GM08714 (cell line): ENCODE results near the gene SLC16A5.

ENCODE experiments used
- H3K4me3 ChIP-seq: fragments of 200-500 bp; sonication (Bioruptor generic); 2 replicates; pipeline ENCODE4 v1.5.1; 2014; ENCODE audit warnings: mild to moderate bottlenecking, low read length, inconsistent platforms
- ZNF274 ChIP-seq: IDR thresholded peaks from 2 replicates; pipeline ENCODE4 v1.6.1; 2012; ENCODE audit warnings: mild to moderate bottlenecking, low read depth, low read length

Gene SLC16A5

DNA sequence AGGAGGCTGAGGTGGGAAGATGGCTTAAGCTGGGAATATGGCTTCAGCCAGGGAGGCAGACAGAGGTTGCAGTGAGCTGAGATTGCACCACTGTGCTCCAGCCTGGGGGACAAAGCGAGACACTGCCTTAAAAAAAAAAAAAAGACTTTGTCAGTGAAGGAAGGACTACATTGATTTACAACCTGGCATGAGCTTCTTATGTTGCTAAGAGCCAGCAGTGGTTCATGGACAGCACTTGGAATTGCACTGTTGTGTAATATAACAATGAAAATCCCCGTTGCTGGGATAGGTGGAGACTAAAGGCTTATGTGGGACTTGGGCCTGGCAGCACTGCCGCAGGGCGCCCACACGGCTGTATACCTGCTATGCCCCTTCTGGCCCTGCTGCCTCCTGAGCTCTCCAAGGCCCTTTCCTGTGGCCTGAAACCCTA, 14.1 kb upstream of the SLC16A5 start:
- TF ChIP-seq ZNF274: no peak
- no peak overlapping the region for H3K4me3 ChIP-seq

GRCh38 chr17:75074532-75074931, 13.2 kb upstream of the SLC16A5 start:
- no peak overlapping the region for H3K4me3 ChIP-seq
- TF ChIP-seq ZNF274: no peak

DNA sequence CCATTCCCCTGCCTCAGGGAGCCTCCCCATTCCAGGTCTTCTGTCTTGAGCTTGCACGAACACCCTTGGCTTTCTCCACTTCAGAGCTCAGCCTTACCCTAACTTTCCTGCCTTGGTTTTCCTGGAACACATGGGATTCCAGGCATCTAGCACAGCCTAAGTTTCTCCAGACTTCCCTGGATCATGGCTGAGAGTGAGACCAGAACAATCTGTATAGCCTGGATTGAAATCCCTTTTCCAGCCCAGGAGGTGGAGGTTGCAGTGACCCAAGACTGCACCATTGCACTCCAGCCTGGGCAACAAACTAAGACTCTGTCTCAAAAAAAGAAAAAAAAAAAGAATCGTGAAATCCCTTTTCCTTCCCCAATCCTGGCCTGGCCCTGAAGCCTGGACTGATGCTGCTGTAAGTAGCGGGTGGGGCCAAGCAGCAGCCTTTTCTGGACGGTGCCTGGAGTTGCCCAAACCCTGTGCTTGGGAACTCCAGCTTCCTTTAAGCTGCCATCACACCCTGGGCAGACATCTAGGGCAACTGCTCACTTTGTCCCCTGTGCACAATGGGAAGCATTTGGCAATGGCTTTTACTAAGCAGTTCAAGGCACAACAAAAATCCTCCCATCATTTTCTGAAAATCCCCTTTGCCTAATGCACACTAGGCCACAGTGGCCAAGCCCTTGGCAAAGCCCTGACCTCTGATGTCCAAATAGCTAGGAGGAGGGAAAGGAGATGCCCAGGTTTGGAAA, 12.0 kb upstream of the SLC16A5 start:
- no peak for TF ChIP-seq ZNF274
- H3K4me3 ChIP-seq: no peak overlapping the region

GRCh38 chr17:75077072-75077495, 10.7 kb upstream of the SLC16A5 start:
- TF ChIP-seq ZNF274: no peak

GRCh38 chr17:75077496-75078283, 10.1 kb upstream of the SLC16A5 start:
- no peak for TF ChIP-seq ZNF274
- H3K4me3 ChIP-seq: peak overlapping the region; percentile 13; the same call in 1 of the 2 replicates

More at GRCh38 chr17:75077072-75077495, 10.7 kb upstream of the SLC16A5 start:
- no peak overlapping the region; the same call in 1 of the 2 replicates for H3K4me3 ChIP-seq

DNA sequence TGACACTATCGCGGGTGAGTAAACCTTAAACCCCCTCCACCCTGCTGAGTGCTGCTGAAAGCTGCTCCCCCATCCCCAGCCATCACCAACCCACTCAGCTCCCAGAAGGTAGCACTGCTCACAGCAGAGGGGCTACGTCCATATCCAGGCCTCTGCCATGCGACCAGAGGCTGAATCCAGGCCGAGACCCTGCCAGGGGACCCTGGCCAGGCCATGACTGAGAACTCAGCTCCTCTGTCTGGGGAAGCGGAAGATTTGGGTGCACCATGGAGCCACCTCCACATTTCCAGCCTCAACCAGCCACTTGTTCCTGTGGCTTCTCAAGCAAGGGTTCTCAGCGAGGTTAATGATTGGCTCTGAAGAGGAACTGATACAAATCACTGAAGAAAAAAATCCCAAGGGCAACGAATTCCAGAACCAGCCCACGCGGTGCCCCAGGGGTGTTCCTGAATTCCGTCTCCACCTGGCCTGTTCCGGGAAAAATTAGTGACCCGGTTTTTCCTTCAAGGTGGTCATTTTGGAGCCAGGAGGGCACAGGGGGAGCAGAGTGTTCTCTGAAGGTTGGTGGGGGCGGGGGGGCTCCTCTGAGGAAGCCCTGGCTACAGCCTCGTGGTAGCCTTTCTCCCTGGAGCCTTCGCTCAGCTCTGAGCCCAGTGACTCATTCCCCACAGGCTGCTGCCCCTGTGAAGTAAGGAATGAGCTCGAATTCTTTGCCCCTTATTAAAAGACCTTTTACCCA, 9.3 kb upstream of the SLC16A5 start:
- no peak for TF ChIP-seq ZNF274
- H3K4me3 ChIP-seq: peak overlapping the region; percentile 13; the same call in 1 of the 2 replicates

- TF ChIP-seq ZNF274: no peak
- H3K4me3 ChIP-seq: no peak overlapping the region
Observed at GRCh38 chr17:75079023-75079373, 8.8 kb upstream of the SLC16A5 start.

DNA sequence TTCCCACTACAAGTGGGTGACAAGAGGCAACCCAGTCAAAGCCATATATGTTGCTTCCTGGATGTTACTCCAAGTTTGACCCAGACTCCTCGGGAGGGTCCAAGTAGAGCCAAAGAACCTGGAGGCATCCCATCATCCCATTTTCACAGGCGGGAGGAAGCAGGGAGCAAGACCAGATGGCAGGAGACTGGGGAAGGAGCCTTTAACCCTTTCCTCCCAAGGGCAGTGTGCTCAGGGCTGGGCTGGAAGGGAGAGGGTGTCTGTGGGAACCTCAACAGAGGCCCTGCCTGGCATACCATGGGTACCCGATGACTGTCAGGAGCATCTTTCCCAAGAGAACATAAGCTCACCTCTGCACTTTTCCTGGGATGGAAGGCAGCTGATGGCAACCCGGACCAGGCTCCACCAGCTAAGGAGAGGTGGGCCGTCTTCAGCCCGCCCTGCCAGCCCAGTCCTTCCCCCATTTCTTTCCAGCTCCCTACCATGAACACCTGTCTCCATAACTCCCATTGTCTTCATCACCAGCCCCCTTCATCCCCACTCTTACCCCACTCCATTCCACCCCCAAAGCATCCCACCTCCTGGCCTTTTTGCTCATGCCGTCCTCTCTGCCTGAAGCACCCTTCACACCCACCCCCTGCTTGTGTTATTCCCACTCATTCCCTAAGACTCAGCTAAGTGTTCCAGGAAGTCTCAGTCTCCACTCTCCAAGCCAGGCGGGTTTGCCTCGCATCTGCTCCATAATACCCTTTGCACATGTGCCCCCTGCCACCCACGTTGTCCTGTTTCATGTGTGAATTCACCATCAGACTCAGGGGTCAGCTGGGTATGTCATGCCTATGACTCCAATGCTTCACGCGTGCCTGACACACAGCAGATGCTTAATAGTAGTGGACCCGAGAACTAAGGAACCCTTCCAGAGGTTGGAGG, 5.9 kb upstream of the SLC16A5 start:
- no peak overlapping the region for H3K4me3 ChIP-seq
- TF ChIP-seq ZNF274: no peak

DNA sequence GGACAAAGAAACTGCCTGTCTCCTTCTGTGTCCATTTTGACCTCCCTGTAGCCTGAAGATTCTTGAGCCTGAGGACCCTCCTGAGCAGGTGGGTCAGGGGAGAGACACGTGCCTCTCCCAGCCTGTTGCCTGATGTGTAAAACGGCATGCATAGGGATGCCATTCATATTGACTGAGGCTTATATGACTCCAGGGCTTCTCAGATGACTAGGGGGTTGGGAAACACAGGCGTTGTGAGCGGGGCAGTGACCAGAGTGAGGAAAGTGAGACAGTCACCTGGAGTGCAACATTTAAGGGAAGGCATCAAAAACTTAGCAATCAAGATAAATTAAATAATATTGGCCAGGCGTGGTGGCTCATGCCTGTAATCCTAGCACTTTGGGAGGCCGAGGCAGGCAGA, 5.1 kb upstream of the SLC16A5 start:
- TF ChIP-seq ZNF274: no peak
- H3K4me3 ChIP-seq: no peak overlapping the region

GRCh38 chr17:75084039-75084660, 3.6 kb upstream of the SLC16A5 start:
- H3K4me3 ChIP-seq: no peak overlapping the region
- no peak for TF ChIP-seq ZNF274

DNA sequence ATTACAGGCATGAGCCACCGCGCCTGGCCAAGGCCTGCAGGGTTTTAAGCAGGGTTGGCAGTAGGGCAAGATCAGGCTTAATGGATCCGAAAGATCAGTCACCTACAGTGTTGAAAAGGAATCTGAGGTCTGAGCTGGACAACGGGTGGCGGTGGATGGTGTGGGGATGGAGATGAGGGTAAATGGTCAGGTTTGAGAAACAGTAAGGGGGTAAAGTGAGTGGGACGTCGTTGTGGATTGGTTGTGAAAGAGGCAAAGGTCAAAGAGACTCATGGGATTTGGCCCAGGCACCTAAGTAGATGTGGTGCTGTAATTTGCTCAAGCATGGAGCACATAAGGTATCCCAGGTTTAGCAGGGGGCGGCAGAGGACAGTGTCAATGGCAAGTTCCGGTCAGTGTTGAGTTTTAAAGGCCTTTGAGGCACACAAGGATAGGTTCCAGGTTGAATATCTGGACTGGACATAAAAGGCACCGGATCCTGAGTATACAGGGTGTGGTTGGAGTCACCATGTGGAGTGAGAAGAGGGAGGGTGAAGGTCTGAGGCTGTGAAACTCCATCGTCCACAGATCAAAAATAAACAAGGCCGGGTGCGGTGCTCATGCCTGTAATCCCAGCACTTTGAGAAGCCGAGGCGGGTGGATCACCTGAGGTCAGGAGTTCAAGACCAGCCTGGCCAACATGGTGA, 1.1 kb upstream of the SLC16A5 start:
- no peak overlapping the region for H3K4me3 ChIP-seq
- no peak for TF ChIP-seq ZNF274

GRCh38 chr17:75087182-75087557, 584 bp upstream of the SLC16A5 start:
- H3K4me3 ChIP-seq: peak overlapping the region; percentile 45; the same call in 1 of the 2 replicates
- no peak for TF ChIP-seq ZNF274
